Left hindlimb (tissue), 1 donor: ENCODE measurements around the gene CACNA1C.
"Not testable (repeated sequence)": the region's sequence is repeated elsewhere in the genome, so short reads cannot be mapped to it uniquely, and the experiment has no call there.

Source experiments
- DNase-seq: peaks from one replicate; pipeline ENCODE4 v3.0.0-alpha.2; 2018

Gene CACNA1C

DNA sequence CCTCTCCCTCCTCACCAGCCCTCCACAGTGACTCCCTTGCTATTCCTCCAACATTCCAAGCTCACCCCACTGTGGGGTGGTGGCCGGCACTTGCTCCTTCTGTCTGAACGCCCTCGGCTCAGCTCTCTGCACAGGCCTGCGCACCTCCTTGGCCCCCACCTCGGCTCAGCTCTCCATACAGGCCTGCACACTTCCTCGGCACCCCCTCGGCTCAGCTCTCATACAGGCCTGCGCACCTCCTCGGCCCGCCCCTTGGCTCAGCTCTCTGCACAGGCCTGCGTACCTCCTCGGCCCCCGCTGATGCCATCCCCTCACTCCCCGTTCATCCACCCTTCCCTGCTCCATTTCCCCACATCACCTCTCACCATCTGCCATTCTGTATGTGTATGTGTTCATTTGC, 409.3 kb downstream of the CACNA1C start:
- DNase-seq: no peak

DNA sequence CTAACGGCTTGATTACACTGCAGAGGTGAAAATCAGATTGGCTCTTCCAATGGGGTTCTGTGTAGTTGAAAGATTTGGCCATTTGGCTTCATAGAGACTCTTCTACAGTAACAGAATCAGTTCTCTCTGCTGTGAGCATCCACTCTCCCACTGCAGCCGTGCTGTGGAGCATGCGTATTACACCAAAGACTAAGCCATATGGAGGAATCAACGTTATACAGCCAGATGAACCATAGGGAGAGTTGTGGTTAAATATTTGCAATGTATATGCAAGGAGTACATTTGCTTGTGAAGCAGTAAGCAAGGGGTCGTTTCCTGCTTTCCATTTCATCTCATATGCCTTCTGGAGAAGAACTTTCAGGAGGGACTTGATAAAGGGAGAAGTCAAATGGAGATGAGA, 410.9 kb downstream of the CACNA1C start:
- DNase-seq: no peak

DNA sequence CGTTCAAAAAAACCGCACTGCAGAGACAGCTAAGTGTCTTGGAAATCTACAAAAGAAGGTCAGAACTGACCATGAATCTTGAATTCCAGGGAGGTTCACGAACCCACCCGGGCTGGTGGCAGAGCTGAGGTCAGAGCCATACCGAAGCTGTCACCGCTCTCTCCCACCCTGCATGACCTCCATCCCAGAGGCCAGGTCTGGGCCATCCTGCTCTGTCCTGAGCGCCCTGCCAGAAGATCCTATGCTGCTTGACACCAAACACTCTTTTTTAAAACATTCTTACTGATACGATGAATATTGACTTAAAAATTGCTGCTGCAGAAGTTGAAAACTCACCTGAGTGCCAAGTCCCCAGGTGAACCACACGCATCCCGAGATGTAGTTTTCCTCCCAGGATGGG, 412.9 kb downstream of the CACNA1C start:
- DNase-seq: no peak

DNA sequence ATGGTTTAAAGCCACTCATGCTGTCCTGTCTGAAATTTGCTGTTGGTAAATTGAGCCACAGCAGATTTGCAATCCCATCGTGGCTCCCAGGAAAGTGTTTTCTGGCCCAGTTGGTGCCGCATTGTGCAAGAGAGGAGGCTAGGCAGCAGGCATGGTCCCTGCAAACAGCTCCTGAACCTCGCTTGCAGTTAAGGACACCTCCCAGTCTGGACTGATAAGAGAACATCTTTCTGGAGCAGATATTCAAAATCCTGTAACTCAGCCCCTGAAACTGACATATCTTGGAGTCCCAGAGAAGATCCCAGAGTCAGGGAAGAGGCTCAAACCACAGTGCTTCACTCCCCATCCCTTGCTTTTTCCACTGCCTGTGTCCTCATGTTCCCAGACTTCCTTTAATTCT, 413.4 kb downstream of the CACNA1C start:
- DNase-seq: no peak

DNA sequence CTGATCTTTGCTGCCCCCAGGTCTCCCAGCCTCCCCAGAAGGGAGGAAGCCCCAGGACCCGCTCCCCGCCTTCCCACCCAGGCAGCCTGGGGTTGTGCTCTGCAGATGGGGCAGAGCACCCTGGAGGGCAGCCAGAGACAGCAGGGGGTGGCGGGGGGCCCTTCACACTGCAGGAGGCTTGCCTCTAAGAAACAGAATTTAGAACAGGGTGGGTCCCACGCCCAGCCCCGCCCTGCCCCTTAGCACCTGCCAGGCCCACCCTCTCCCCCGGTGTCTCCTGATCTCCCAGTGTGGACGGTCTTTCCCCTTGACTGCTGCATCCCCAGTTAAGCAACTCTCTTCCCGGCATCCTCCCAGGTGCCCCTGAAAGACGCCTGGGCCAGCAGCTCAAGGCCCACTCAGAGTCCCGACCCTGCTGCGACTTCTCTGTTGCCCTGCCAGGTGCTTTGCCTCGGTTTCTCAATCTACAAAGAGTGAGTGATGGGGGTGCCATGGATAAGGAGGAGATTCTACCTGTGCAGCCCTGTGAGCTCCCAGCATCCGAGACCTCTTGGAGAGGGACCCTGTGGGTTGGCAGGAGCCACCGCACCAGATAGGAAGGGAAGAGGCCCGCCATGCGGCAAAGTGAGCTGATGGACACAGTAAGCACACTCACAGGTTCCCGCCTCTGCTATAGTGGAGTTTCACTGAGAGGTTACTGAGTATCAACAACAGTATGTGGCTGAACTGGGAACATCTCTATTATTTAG, 414.8 kb downstream of the CACNA1C start:
- no peak for DNase-seq

DNA sequence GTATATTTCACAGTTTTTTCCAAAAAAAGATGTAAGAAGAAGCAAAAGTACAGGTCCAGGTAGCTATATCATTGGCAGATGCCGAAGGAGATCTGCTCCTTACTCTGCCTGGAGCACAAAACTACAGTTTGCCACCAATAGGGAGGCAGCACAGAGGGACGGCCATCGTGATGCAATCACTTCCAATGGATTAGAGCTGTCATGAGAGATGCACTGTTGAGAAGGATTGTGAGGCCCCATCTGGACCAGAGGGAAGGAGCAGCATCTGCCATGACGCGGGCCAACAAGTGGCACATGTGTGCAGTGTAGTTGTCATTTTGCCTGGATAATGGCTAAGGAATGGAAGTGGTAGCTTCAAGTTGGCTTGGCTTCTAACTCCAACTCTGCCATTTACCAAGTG, 423.2 kb downstream of the CACNA1C start:
- DNase-seq: no peak

DNA sequence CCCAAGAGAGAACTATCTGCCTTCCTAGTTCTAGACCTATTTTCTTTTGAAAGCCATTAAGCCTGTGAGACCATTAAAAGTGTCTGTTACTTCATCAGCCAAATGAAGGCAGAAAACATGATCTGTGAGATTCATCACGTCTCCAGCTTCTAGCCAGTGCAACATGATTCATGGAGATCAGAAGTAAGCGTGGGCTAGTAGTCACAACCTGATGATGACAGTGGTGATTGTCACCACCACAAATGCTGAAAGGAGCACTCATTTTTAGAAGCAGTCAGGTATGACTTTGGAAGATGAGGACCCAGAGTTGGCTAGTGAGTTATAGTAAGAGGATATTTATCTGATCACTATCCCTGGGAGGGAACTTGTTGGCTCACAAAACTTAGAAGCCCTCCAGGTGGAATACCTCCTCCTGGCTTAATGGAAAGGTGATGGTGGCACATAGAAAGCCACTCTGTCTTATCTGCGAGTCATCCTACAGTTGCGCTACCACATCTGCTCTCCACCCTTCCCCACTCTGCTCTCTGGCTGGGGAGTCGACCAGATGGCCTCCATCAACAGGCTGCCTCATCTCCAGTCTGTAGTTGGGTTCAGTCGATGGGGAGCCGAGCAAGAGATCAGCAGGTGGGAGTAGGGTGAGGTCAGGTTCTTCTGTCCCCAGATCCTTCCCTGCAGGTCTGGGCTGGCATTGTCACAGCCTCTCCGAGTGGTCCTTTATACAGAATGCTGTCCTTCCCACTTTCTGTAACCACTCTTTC, 424.4 kb downstream of the CACNA1C start:
- no peak for DNase-seq

DNA sequence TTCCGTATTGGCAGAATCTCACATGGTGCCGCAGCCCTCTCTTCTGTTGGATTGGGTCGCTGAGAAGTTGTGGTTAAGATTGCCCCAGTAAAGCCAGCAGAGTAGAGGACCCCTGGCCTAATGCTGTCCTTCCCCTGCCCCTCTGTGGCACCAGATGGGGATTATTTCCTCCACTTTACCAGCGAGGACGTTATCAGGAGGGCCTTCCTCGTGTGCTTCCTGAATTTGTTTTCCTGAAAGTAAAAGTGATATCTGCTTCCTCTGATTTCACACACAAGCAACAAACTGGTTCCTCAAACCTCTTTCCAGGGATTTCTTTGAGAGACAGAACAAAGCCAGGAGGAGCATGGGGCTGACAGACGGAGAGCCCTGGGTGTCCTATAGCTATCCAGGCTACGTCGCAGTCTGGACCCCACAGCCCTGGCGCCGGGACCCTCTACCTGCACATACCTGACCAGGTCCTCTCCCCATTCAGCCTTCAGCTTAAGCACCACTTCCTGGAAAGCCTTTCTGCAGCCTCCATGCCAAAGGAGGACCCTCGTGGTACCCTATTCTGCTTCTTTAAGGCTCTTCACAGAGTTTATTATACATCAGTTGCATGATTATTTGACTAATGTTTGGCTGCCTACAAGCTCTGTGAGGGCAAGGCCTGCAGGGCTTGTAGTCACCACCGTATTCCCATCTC, 427.2 kb downstream of the CACNA1C start:
- no peak for DNase-seq

DNA sequence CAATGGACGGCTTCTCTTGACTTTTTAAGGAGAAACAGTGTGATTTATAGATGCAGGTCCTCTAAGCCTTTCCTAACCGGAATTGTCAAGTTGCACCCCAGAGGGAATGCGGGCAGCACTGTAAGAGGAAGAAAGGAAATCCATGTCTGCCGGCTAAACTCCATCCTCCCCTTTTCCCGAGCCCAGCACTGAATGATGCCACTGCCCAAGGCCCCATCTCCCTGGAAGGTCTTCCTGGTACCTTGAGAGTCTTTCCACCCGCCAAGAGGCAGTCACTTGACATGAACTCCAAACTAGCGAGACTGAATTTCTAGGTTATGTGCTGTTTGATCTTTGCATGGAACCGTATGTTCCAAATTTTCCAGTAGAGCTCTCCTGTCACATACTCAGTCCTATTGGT, 428.6 kb downstream of the CACNA1C start:
- no peak for DNase-seq

DNA sequence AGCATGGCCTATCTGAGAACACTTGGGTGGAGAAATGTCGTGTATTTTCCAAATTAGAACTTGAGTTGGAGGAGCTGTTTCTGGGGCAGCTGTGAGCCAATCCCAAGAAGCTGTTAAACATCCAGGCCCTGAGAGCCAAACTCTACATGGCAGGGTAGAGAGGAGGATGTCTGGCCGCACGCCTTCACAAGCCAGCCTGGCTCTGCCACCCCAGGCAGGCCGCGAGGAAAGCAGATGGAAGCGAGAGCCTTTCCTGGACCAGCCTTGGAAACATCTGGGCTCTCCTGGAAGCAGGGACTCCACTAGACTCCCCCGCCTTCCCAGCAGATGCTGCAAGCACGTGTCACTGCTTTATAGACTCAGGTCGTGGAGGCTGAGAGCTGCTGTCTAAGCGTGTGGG, 429.2 kb downstream of the CACNA1C start:
- no peak for DNase-seq

DNA sequence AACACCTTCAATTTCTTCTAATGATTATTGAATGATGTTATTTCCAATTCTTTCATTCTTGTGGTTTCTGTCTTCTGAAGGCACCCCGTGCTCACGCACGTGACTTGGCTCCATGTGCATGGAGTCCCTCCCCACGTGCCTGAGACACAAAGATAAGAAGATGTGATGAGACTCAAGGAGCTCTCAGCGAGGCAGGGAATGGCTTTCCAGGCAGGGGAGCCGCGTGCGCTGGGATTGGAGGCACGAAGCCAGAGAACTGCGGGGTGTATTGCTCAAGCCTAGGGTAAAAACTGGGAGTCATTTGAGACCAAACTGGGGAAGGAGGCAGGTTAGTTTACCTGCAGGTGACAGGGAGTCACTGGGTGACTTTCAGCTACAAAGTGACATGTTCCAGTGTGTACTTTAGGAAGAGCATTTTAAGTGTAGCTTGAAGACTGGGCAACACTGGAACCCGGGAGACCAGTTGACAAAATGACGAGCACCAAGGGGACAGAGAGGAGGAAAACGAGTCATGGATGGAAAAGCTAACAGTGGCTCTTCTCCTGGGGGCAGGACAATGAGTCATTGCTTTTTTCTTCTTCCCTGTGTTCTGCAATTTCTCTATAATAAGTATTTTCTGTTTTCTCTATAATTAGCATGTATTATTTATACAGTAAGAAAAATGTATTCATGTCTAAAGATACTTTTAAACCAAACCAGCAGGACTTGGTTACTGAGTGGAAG, 430.3 kb downstream of the CACNA1C start:
- no peak for DNase-seq

DNA sequence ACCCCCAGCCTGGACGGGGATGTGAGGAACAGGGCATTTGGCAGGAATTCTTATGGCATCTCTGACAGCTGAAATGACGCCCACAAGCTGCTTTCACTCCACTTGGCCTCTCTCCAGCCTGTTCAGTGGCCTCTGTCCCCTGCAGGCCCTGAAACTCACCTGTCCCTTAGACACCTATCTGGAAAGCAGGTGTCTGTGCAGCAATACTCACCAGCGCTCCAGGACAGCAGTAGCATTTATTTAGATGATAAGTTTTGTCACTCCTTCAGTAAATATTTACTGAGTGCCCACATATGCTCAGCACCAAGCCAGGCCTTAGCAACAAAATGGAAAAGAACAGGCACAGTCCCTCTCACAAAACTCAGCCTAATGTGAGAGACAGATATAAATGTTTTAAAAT, 430.9 kb downstream of the CACNA1C start:
- DNase-seq: no peak

DNA sequence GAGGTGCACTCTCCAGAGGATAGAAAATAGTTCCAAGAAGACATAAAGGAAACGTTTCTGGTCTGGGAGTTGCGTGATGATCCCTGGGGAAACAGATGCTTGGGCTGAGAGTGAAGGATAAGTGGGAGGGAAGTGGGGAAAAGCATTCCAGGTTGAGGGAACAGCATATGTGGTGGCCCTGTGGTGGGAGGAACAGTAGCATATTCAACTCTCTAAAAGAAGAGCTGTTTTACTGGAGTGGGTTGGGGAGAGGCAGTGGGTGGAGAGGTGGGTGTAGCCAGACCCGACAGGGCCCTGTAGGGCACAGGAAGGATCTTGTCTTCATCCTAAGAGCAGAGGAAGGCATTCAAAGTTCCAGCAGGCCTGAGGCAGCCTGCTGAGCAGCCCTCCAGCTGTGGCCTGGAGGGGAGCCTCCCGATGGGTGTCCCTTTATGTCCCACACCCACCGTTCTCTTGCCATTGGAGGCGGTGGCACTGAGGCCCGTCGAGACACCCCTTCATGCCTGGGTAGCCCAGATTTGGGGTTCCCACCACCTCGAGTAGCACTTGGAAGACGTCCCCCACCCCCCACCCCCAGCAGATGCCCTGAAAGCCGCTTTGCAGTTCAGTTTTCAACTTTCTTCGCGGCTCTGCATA, 431.5 kb downstream of the CACNA1C start:
- no peak for DNase-seq

DNA sequence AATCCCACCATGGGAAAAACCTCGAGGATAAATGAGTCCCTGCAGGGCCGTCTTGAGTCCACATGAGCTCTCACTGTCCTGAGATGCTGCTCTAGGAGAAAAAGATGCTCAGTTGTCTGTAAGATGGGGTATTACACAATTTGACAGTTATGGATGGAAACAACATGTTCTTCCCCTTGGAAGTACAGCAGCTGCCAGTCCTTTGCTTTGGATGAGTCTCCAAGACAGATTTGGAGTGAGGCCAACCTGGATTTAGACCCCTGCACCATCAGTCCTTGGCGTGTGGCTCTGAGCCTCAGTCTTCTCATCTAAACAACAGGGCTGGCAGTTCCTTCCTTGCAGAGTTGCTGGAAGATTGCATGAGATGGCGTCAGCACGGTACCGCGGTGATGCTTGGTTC, 432.9 kb downstream of the CACNA1C start:
- DNase-seq: no peak

DNA sequence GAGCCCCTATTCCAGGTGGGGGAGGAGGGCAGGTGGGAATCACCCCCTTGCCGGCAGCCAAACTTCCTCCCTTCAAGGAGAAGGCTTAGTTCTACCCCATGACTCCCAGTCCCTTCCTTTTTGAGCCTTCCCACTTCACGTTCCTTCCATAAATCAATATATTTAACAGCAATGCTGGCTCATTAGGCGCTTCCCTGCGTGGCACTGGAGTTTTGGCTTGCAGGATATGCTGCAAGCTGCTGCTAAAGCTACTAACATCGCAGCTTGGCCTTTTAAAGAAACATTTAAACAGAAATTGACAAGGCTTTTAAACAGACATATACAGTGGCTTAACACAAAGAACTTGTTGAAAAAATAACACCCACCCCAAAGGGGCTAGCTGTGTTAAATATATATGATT, 434.0 kb downstream of the CACNA1C start:
- no peak for DNase-seq

DNA sequence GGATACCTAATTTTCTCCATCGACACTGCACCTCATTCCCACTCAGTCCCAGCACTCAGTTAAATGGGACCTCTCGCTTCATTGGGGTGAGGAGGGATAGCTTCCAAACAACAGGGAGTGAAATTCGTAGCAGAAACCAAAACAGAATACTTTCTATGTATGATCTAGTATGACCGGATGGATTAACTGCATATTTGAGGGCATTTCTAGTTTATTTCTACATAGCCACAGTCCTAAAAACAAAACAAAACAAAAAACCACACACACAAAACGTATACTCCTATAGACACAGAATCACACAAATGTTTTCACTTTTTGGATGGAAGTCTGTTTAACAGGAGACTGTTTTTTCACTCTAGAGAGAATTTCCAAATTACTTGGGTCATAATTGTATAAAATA, 434.5 kb downstream of the CACNA1C start:
- DNase-seq: no peak

DNA sequence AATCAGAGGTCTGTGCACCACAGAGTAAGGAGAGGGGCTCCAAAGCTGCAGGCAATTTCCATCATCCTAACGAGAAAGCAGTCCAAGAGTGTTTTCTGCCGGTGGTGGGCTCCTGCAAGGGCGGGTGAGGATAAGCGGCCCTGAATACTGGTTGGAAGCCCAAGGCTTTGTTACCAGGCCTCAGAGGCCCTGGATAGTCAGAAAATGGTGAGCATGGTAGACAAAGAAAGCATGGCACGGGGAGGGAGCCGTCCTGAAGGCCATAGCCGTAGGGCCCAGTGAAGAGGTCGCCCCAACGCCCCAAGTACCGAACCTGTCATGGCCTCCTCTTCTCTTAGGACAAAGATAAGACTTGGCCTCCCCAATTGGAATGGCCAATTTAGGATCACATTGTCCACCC, 435.3 kb downstream of the CACNA1C start:
- DNase-seq: no peak

DNA sequence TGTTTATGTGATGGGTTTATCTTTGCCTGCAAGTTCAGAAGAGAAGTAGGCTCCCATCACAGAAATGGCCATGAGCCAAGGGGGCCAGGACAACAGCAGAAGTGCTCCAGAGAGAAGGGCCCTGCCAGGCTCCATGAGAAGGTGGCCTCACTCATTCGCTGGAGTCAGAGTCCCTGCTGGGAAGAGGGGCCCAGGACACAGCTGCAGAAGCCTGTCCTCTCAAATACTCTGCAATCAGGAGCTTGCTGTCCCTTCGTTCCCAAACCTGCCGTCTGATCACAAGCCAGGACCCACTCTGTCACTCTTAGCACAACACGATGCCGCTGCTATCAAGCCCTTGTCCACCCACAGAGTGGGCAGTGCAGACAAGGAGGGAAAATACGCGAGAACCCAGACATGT, 435.8 kb downstream of the CACNA1C start:
- no peak for DNase-seq

DNA sequence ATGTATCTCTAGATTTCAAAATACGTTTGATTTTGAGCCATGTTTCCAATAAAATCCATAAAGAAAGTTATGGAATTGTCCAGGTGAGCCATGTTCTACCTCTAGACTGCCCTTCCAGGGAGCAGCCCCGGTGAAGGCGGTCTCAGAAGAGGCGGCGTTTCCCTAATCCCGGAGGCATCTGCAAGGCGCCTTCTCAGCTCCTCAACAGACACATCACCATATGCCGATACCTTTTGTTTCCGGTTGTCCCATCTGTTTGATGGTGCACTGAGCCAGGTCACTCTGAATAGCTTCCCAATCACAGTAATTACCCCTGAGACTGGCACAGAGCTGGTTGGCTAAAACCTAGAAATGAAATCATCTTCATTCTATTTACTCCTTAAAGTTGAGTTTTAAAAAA, 436.5 kb downstream of the CACNA1C start:
- no peak for DNase-seq

DNA sequence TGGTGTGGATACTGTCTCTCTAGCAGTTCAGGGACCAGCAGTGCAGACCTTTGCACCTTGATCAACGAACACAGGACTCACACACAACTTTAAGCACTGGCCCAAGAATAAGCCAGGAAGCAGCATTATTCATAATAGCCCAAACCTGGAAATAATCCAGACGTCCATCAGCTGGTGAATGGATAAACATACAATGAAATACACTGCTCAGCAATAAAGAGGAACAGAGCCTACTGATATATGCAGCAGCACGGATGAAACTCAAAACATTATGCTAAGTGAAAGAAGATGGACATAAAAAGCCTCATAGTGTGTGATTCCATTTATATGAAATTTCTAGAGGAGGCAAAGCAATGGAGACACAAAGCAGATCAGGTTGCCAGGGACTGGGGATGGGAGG, 438.0 kb downstream of the CACNA1C start:
- no peak for DNase-seq

DNA sequence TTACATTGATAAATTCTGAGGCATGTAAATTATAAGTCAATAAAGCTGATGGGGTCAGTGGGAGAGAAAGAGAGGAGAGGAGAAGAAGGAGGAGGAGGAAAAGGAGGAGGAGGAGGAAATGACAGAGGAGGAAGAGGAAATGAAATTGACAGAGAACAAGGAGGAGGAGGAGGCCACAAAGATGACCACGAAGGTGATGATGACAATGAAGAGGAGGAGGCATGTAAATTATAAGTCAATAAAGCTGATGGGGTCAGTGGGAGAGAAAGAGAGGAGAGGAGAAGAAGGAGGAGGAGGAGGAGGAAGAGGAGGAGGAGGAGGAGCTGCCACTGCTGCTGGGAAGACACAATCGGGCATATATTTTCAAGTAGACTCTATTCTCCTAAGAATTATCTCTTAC, 438.6 kb downstream of the CACNA1C start:
- DNase-seq: not testable (repeated sequence)

DNA sequence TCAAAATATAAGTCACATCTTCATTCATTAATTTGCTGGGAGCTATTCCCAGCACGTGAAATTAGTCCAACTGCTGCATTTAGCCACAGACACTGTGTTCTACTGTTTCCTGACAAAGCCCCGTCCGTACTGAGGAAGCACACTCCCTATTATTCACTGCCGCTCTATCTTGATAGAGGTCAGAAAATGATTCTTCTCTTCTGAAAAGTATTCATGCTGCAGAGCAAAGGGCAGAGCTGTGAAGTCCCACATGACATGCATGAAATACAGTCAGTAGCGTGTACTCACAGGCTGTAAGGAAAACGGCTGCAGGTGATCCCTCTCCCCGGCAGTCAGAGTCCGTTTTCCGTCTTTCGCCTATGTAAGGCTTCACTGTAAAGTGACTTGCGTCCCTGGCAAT, 439.4 kb downstream of the CACNA1C start:
- no peak for DNase-seq

DNA sequence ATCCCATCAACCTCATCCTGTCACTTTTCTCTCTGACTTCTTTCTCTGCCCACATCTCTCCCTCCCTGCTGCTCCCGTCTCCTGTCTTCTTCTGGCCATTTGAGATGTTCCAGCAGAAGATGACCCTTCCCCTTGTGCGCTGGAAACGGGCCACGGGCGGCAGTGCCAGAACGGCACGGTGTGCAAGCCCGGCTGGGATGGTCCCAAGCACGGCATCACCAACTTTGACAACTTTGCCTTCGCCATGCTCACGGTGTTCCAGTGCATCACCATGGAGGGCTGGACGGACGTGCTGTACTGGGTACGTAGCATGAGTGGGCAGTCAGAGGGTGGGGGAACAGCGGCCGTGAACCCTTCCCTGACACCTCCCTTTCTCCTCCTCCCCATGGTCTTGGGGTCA, 440.3 kb downstream of the CACNA1C start:
- no peak for DNase-seq
